Body of pancreas (tissue), 4 donors: Measurements from ENCODE around the gene PTPRT.

ENCODE experiments used
- POLR2A ChIP-seq, 3 donors: fragments of 450-650 bp; IDR thresholded peaks; one replicate each; pipeline ENCODE4 v1.6.1; 2016; ENCODE audit warnings: antibody characterized with exemption in 3 of 3, mild to moderate bottlenecking in 2 of 3
- TF ChIP-seq, protein P1 (sequence below), 7 experiments: fragments of 450-650 bp in 4 of 7; fragments of 200-600 bp in 3 of 7; sonication (generic) in 3 of 7; IDR thresholded peaks; one replicate each; pipeline ENCODE4 v1.5.1; 2016 to 2019; ENCODE audit warnings: antibody characterized with exemption in 7 of 7

- TF ChIP-seq, protein P1, sequence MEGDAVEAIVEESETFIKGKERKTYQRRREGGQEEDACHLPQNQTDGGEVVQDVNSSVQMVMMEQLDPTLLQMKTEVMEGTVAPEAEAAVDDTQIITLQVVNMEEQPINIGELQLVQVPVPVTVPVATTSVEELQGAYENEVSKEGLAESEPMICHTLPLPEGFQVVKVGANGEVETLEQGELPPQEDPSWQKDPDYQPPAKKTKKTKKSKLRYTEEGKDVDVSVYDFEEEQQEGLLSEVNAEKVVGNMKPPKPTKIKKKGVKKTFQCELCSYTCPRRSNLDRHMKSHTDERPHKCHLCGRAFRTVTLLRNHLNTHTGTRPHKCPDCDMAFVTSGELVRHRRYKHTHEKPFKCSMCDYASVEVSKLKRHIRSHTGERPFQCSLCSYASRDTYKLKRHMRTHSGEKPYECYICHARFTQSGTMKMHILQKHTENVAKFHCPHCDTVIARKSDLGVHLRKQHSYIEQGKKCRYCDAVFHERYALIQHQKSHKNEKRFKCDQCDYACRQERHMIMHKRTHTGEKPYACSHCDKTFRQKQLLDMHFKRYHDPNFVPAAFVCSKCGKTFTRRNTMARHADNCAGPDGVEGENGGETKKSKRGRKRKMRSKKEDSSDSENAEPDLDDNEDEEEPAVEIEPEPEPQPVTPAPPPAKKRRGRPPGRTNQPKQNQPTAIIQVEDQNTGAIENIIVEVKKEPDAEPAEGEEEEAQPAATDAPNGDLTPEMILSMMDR (IDR thresholded peaks at IDR 0.05) = no peak
- TF ChIP-seq POLR2A (IDR thresholded peaks at IDR 0.05) = no peak
Measured at GRCh38 chr20:42074944-42075343, 1114.8 kb downstream of the PTPRT start.
